Measurements from ENCODE around the gene GABRA5.
"Not testable (repeated sequence)": the region's sequence is repeated elsewhere in the genome, so short reads cannot be mapped to it uniquely, and the experiment has no call there.

Gene GABRA5

DNA sequence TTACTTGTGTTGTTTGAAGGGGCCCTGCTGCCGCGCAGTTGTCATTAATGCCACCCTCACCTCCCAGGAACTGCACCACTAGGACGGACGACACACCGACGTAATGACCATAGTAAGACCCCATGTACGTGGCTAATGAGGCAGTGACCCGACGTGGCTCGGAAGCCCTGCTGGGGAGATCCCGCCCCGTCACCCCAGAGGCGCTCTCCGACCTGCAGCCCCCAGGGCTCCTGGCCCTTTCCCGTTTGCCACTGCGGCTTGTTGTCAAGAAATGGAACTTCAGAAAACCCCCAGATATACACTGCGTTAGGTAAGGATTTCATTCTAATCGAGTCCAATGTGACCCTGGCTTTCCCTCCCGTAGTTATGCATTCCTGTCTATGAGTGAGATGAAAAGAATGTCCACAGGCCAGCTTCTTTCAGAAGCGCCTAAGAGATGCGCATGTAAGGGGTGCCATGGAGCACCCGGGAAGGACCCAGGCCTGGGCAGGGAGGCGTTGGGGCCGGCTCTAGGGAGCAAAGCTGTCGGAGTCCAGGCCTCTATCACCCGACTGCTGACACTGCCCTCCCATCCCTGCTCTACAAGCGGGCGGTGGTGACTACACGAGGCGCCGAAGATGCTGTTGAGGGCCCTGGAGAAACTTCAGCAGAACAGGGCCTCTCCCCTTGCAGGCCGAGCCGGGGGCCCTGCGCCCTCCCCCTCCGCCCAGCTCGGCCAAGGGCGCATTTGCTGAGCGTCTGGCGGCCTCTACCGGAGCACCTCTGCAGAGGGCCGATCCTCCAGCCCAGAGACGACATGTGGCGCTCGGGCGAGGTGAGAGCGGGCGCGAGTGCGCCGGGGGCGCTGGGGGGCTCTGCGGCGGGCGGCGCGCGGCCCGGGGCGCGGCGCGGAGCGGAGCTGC, at the start of gene GABRA5:
TSS of gene GABRA5 (plus strand) at position 765 of the 902 bp plus-strand sequence. CDS start 2,187 bp downstream, outside the sequence.
- no peak for DNase-seq

DNA sequence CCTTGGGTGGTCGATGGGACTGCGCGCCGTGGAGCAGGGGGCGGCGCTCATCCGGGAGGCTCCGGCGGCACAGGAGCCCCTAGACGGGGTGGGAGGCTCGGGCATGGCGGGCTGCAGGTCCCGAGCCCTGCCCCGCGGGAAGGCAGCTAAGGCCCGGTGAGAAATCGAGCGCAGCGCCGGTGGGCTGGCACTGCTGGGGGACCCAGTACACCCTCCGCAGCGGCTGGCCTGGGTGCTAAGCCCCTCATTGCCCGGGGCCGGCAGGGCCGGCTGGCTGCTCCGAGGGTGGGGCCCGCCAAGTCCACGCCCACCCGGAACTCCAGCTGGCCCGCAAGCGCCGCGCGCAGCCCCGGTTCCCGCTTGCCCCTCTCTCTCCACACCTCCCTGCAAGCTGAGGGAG, 35.7 kb upstream of the GABRA5 start:
- DNase-seq: not testable (repeated sequence)

DNA sequence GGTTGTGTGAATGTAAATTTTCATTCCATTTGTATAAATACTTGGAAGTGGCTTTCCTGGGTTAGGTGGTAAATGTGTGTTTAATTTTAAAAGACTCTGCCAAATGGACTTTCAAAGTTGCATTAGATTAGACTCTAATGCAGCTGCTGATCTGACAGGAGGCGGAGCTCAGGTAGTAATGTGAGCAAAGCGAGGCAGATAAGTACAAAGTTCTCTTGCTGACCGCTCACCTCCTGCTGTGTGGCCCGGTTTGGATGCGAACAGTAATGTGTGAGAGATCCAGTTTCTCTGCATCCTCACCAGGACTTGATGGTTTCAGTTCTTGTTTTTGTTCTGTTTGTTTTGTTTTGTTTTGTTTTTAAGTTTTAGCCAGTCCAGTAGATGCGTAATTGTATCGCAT, 34.9 kb upstream of the GABRA5 start:
- DNase-seq: no peak

DNA sequence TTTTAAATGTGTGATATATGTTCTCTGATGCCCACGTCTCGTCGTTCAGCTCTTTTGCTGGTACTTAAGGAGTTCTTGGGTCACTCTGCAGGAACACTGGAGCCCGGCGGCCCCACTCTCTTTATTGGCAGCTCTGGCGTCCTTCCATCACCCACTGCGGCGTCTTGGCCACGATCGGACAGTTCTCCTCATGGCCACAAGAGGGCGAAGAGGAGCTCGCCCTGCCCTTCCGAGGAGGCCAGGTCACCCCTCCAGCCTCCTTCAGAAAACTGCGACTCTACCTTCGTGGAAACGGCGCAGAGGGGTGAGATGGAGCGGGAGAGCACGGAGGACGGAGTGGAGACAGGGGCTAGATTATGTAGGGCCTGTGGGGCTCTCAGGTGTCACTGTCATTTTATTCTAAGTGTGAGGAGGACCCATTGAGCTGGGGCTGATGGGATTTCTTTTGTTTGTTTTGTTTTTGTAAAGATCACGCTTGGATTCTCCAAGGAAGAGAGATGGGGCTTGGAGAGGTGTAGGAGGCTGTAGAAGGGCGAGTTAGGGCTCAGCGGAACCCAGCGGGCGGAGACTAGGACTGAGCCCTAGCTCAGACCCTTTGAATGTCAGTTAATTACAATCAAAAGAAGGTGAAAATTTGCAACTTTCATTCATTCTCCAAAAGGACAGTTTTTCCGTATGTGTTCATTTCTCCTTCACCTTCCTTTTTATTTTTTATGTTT, 28.0 kb upstream of the GABRA5 start:
- DNase-seq: peak; percentile 6 to 18

DNA sequence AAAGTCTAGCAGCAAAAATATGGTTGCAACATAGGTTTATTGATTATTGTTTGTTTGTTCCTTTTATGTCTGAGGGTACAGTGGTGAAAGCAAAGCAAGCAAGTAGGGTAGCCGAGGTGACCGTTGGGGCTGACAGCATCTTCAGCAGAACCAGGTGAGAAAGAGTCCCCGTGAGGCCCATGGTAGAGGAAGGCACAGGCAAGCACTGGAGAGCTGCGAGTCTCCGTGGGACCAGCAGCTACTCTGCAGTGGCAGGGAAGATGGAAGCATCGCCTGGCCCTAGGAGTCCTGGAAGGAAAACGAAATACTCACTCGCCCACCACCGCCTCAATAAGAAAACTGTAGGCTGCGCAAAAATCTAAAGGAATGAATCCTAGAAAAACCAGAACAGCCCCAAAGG, 25.3 kb upstream of the GABRA5 start:
- no peak for DNase-seq

DNA sequence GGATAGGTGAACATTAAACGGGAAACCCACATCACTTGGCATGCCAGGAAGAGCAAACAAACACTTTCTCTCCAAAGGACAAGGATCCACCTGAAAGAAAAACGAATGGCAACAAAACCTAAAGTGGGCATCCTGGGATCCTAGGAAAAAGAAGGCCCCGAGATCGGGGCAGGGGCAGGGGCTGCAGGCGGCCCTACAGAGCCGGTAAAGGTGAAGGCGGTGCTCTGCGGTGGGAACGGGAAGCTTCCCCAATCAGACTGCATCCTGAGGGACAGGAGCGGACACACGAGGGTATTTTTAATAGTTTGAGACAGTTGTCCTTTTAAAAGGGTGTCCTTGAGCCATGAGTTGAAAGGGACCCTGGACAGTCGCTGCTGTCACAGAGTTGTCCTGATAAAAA, 24.9 kb upstream of the GABRA5 start:
- no peak for DNase-seq

DNA sequence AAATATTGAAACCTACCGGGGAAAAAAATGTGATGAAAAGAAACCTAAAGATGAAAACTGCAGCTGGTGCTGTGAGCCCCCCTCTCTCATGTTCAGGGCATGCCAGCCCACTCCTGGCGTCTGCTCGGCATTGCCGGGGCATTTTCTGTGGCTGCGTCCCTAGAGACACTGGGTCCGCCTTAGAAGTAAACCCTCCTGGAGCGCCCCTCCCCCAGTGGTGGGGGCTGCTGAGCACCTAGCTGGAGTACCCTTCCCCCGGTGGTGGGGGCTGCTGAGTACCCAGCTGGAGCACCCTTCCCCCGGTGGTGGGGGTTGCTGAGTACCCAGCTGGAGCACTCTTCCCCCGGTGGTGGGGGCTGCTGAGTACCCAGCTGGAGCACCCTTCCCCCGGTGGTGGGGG, 24.5 kb upstream of the GABRA5 start:
- DNase-seq: no peak

DNA sequence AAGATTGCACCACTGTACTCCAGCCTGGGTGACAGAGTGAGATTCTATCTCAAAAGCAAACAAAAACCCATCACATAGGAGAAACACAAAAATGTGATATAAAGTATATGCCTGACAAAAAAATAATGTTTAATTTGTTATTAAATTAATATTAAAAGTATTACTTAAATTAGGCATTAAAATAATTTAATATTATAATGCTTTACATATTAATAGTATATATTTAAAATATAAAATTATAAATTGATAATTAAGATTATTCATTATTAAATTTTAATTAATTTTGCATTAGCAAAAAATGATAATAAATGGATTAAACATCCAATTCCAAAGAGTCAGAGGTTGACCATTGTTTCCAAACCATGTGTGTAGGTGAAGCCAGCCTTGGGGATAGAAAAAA, 22.0 kb upstream of the GABRA5 start:
- no peak for DNase-seq

DNA sequence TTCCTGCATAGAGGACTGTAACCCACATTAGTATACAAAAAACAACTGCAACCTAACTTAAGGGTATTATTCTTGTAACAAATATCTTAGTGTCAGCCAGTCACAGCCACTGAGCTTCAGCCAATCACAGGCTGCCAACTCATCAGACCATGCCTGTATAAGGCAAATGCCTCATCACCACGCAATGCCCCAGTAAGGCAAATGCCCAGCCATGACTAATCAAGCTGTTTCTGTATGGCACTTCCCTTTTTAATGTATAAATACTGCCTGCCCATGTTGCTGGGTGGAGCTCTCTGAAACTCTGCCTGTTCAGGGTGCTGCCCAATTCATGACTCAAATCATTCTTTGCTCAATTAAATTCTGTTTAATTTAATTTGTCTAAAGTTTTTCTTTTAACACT, 18.4 kb upstream of the GABRA5 start:
- DNase-seq: no peak

DNA sequence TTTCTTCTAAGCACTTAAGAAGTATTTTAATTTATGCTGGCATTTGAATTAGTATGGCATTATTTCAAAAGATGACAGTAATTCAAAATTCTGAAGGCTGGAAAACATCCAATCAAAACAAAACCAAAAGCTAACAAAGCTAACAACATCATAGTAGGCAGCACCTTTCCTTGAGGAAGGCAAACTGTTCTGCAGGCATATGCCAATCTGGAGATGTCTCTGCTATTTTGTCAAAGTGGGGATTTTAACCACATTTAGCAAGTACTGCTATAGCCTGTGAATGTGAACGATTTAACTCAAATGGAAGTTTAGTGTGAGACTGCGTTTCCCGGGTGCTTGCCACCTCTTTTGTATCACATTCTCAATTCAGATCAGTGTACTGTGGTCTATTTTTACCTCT, 16.7 kb upstream of the GABRA5 start:
- no peak for DNase-seq

DNA sequence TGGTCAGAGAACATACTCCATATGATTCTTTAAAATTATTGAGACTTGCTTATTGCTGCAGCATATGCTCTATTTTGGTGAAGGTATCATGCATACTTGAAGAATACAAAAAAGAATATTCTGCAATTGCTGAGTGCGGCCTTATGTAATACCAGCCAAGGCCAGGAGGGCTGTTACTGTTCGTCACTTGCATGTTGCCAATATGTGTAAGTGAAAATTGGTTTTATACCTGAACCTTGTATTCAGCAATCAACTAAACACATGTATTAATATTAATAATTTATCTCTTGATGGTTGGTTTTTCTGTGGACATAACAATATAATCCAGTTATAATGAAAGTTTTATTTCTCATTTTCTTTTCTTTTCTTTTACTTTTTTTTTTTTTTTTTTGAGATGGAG, 13.9 kb upstream of the GABRA5 start:
- DNase-seq: no peak

DNA sequence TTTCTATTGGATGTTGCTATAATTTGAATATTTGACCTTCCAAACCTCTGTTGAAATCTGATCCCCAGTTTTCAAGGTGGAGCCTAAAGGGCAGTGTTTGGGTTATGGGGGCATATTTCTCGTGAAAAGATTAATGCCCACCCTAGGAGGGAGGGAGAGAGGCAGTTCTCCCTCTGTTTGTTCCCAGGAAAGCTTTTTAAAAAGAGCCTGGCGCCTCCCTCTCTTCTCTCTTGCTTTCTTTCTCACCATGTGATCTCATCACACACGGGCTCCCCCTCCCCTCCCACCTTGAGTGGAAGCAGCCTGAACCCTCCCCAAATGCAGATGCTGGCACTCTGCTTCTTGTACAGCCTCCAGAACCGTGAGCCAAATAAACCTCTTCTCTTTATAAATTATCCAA, 12.4 kb upstream of the GABRA5 start:
- DNase-seq: no peak

DNA sequence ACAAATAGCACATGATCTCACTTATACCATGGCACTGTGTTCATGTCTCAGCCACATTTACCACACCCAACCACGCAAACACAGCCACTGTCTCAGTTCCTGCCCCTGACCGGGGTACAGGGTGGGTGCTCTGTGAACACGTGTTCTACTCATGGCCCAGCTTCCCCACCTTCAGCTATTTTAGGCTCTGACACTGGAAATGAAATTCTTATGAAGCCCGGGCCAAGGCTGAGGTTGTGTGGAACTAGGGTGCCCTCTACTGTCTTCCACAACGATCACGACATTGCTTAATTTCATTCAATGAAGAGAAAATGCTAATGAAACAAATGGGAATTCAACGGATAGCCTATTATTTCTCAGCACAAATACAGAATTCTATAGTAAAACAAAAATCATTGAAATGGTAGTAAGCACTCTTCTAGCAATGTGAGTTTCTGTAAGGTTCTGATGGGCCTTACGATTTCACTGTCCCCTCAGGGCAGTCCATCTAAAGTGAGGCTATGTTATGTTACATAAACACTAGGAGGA, 2.1 kb upstream of the GABRA5 start:
- peak in 1 of 2 experiments; percentile 7 for DNase-seq

DNA sequence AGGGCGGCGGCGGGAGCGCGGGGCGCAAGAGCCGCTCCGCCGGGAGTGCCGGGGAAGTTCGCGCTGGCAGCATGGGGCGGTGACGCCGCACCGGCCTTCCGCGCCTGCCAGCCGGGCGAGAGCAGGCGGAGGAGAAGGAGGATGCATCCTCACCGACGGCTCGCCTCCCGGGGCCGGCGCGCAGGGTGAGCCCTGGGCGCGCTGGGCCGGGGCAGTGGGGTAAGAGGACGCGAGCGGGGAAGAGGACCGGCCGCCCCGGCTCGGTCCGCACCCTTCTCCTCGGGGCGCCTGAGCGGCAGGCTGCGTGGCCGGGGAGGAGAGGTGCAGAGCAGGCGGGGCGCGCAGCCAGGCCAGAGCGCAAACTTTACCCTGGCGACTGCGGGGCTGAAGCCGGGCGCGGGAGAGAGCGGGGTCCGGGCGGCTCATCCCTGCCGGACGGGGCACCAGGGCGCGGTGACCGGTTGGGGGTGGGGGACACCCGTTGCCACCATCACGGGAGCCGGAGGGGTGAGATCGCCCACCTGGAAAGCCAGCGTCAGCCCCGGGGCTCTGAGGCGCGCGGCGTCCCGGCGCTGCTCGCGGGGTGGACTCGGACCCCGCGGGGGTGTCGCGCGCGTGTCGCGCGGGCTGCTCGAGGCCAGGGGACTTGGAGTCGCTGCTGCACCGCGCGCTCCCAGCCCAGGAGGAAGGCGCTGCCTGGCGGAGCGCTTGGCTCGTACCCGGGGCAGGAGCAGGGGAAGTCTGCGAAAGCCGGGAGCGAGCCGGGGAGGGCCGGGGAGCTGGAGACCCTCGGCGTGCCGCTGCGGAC, 542 bp downstream of the GABRA5 start:
- DNase-seq: no peak

DNA sequence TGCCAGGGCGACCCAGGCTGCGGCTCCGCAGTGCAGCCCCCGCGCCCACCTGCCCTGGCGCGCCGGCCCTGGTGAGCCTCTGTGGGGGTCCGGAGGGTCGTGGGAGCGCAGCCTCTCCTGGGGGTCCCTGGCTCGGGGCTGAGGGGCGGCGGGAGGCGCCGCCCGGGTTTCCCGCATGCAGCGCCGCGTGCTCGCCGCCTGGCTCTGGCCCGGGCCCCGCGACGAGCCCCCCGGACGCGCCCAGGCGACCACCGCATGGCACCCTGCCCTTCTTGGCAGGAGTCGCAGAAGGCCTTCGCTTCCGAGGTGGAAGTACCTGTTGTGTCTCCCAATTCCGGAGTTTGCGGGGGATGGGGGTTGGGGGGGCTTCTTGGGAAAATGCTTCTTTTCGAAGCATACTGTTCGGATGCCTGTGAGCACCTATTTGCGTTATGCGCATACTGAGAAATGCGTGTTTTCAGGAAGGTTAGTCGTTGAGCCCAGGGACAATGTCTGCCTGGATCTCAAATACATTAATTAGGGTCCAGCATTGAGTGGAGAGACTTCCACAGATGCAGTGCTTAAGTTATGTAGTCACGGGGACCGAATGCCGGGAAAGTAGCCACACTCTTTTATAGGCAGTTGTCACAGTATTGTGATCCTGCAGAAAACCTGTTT, 1.3 kb downstream of the GABRA5 start:
- DNase-seq: no peak

DNA sequence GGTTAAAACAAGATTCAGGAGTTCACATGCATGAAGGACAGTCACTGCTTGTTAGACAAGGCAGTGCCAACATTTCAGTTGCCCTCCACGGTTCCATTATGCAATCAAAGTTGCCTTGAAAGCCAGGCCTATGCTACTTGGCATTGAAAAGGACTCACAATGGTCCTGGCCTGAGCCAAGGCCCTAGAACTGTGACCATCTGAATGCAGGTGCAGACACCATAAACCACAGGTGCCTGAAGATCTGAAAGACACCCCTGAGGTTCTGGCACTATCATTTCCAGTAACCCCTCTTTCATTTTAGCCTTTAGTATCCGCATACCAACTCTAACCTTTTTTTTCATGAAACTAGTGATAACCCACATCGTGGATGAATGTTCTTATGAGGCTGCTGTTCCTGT, 2.8 kb downstream of the GABRA5 start:
- DNase-seq: no peak

DNA sequence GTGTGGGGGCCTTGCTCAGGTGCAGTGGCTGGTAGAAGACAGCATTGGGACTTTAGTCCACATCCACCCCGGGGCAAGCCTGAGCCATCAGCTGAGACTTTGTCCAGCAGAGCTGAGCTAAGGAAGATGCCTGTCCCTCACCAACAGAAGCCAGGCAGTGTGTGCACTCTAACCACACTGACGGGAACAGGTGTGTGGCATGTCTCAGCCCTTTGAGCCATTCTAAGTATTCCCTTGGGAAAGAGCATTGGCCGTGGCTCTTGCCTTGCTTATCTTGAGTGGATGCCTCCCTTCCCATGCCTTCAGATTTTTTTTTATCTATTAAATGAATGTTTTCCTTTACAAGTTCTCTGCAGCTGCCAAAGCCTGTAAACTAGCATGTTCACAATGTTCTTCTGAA, 3.5 kb downstream of the GABRA5 start:
- no peak for DNase-seq

DNA sequence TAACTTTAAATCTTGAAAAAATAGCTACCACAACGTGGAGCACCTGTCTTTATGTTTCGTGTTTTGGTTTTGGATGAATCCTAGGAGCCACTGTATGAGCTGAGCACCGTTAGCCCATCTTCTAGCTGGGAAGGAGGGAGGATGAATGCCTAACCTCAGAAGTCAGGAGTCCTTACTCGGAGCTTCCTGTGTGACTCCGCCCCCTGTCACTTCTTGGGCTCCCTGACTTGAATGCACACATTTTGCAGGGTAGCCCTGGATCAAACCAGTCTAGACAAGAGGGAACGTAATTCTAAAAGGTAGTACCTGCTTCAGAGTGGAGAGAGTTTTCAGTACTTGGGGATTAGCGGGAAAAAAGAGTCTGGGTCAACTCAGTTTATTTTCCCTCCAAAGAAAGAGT, 5.3 kb downstream of the GABRA5 start:
- DNase-seq: no peak

DNA sequence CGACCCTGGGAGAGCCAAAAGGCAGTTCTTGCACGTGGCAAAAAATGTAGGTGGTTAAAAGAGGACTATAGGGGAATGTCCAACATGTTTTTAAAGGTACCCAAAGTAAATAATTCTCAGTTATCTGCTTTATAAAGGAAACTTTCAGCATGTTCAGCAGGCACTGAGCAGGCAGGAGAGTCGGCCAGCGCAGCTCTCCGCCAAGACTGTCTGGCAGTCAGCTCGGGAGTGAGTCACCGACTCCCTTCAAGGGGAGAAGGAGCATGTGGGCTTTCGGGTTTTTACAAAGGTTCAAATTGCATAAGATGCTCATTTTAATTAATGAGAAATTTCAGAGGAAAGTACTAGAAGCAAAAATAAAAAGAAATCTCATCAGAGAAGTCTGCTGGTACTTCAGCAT, 7.0 kb downstream of the GABRA5 start:
- DNase-seq: no peak

DNA sequence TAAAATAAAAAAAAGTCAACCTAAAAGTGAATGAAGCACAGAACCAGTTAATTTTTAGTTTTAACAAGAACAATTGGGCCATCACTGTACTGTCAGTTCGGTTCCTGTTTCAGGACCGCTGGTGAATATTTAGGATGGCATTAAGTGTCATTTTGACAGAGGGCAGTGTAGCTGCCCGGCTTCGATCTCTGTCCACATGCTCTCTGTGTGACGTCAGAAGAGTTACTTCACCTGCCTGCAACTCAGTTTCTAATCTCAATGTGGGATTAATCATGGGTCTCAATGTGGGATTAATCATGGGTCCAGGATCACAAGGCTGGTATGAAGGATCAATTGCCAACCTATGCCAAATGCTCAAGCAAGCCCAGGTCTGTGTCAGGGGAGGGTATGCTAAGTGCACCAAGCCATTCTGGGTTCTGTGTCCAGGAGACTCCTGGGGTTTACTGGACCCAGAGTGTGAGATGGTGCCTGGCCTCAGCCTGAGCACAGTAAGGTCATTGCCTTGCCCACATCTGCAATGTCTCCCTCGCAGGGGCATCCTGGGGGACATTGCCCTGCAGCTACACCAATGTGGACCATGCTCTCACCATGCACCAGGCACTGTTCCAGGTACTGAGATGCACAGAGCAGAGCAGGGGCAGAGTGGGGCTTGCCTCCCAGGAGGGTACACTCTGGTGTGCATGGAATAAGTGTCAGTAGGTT, 8.1 kb downstream of the GABRA5 start:
- DNase-seq: no peak

DNA sequence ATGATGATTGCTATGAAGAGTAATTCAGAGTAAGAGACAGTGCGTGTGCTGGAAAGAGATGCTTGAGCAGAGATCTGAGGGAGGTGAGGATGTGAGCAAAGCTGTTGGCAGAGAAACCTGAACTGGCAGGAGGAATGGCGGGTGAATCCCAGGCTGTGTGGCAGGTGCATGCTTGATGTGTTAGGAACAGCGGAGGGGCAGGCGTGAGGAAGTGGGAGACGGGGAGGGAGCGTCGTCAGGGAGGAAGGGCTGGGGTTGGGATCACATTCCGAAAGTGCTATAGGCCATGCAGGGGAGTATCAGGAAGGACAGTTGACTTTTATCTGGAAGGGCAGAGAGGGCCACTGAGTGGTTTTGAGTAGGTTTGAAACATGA, 8.6 kb downstream of the GABRA5 start:
- no peak for DNase-seq

DNA sequence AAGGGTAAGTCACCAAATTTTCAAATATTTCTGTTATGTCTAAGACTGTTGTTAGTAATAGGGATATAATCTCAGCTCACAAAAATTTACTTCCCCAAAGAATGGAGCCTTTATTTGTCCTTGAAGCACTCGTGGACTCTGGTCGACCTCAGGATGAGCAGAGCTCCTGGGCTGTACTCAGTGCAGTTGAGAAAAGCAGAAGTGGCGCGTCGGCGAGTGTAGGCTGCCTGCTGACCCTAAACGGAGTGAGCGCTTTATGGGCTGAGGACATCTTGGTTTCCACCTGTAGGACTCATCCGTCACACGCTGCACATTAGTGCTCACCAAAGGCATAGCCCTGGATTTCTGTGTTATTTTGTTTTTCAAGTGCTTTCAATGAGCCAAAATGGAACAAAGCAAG, 11.0 kb downstream of the GABRA5 start:
- DNase-seq: no peak

All from activated CD4-positive, alpha-beta T cell treated with anti-CD3 and anti-CD28 coated beads, Interleukin-2, amount 50 U/mL, for 48 hours (primary cell).